Measurements from ENCODE around the gene AP3D1. TPM values are rescaled to one million over a fixed set of nuclear protein-coding genes. Genes with fewer than 3 reads are reported as not detected.

Gene AP3D1
- total and polyA plus RNA-seq, 2 donors (not counting 3 experiments of a cell fraction or from before 2014, with no cell fraction given), result 130 to 137 TPM

- dilution Hi-C loops (cut with MboI; ENCODE audit: extremely low pct_ligation_motif_present, low sequenced_read_pairs), result no loop called here
- Histone ChIP-seq H4K20me1 (replicated peaks; ENCODE audit: control insufficient read depth, extremely low read depth, insufficient read depth, low read length) (no peaks in the 10 kb centered on the region), H3K4me2 (ENCODE audit: insufficient read depth, low read length) (no peak overlapping the region), H3K9me1 (replicated peaks; ENCODE audit: control insufficient read depth, extremely low read depth, insufficient read depth, low read length) (no peaks in the 10 kb centered on the region), H3K27ac (ENCODE audit: insufficient read depth, low read depth, low read length) (no peak overlapping the region), H3K9me3 (replicated peaks; ENCODE audit: control insufficient read depth, insufficient read depth, low read length) (no peaks in the 10 kb centered on the region), H3K36me3 (ENCODE audit: control insufficient read depth in 2 of 2, extremely low read depth in 1 of 2, insufficient read depth in 2 of 2, low read length in 2 of 2) (peaks cover 11 to 55% of the 10 kb centered on the region in 2 experiments), H3K27me3 (ENCODE audit: control insufficient read depth in 2 of 2, insufficient read depth in 2 of 2, low read length in 2 of 2) (no peaks in the 10 kb centered on the region), H3K4me3 (replicated peaks in 1 of 3; ENCODE audit: insufficient read depth in 1 of 3, low read depth in 1 of 3, low read length in 3 of 3) (no peak overlapping the region), H3K9ac (replicated peaks; ENCODE audit: extremely low read depth, insufficient read depth, low read length) (no peak overlapping the region), H3K79me2 (ENCODE audit: control insufficient read depth, insufficient read depth, low read length) (peaks cover 36% of the 10 kb centered on the region), H3K4me1 (ENCODE audit: control insufficient read depth, extremely low read depth, insufficient read depth, low read length) (no peaks in the 10 kb centered on the region), H2AFZ (ENCODE audit: low read depth, low read length) (no peak overlapping the region)
- intact Hi-C loops (cut with micrococcal nuclease), result no loop called here
- FAIRE-seq, result no peak
- no peak for DNase-seq (ENCODE audit: low read depth, low spot score)
- POLR2A ChIA-PET, result no interaction called here
- no TSS peak for BruUV-seq (replicated peaks)
- TF ChIP-seq GATA2 (IDR thresholded peaks at IDR 0.05; ENCODE audit: insufficient read depth, insufficient read length, low read depth, low read length) (no peak), EZH2 (IDR thresholded peaks at IDR 0.05; ENCODE audit: borderline replicate concordance, low read depth, low read length, severe bottlenecking) (no peak), POLR2A (IDR thresholded peaks at IDR 0.05; ENCODE audit: low read depth, low read length) (no peak), JUN (IDR thresholded peaks at IDR 0.05; ENCODE audit: borderline replicate concordance, insufficient read depth, insufficient read length, low read depth) (no peak), MYC (IDR thresholded peaks at IDR 0.05; ENCODE audit: low read depth, low read length) (no peak), POLR2AphosphoS5 (IDR thresholded peaks at IDR 0.05; ENCODE audit: insufficient read depth, low read depth, low read length) (no peak), CTCF (IDR thresholded peaks at IDR 0.05; ENCODE audit: extremely low read depth in 1 of 2, insufficient read depth in 1 of 2, low read depth in 1 of 2, low read length in 2 of 2) (no peak)
- CTCF ChIA-PET, result no interaction called here
These were observed 15.6 kb downstream of the AP3D1 start for GRCh38 chr19:2135474-2136402.

Measured in endothelial cell of umbilical vein (primary cell).